OCI-LY7 (cell line): ENCODE data around the gene TMEM158. TPM values are rescaled to one million over a fixed set of nuclear protein-coding genes. Genes with fewer than 3 reads are reported as not detected.

ENCODE experiments used
- BruUV-seq: library from RNA; stranded (reverse); fragments of 400-500 nt; replicated peaks from 2 replicates; lab custom pipeline; 2021; lab: Mats Ljungman, UMichigan
- CTCF ChIA-PET: fragments of 300-600 bp; sonication (Branson Sonifier 250); formaldehyde crosslinking; loops from one replicate; lab custom pipeline; 2022; ENCODE audit warnings: antibody characterized with exemption; ENCODE audit not compliant: unreplicated experiment; lab: Charles Lee
- POLR2A ChIA-PET: fragments of 300-600 bp; sonication (Branson Sonifier 250); formaldehyde crosslinking; loops from one replicate; lab custom pipeline; 2022; ENCODE audit warnings: antibody characterized with exemption; lab: Charles Lee
- DNase-seq: peaks from one replicate; pipeline ENCODE4 v3.0.0-alpha.2; 2015; ENCODE audit warnings: low spot score
- H2AFZ ChIP-seq: fragments of 200-600 bp; sonication (generic), shearing (Covaris generic); 2 replicates; pipeline ENCODE4 v1.6.1; 2014; ENCODE audit warnings: mild to moderate bottlenecking, antibody characterized with exemption, low read length, moderate library complexity
- H3K27ac ChIP-seq: fragments of 200-600 bp; sonication (generic); 2 replicates; pipeline ENCODE4 v1.5.1; 2014; ENCODE audit warnings: mixed run types, low read depth, mild to moderate bottlenecking, moderate library complexity, low read length, inconsistent platforms; ENCODE audit not compliant: poor library complexity, severe bottlenecking
- H3K36me3 ChIP-seq: fragments of 200-600 bp; sonication (generic); 2 replicates; pipeline ENCODE4 v1.6.1; 2014; ENCODE audit warnings: mild to moderate bottlenecking, antibody characterized with exemption, low read length, moderate library complexity, mixed read lengths; ENCODE audit not compliant: insufficient read depth
- H3K4me1 ChIP-seq: fragments of 200-600 bp; sonication (generic); 2 replicates; pipeline ENCODE4 v1.5.1; 2014; ENCODE audit warnings: mild to moderate bottlenecking, low read length; ENCODE audit not compliant: insufficient read depth, poor library complexity, severe bottlenecking
- H3K4me2 ChIP-seq: fragments of 200-600 bp; sonication (generic); 2 replicates; pipeline ENCODE4 v1.6.1; 2014; ENCODE audit warnings: mild to moderate bottlenecking, low read length
- H3K4me3 ChIP-seq: fragments of 200-600 bp; sonication (generic); 2 replicates; pipeline ENCODE4 v1.5.1; 2014; ENCODE audit warnings: mild to moderate bottlenecking, low read depth, low read length; ENCODE audit not compliant: poor library complexity, severe bottlenecking
- H3K79me2 ChIP-seq: fragments of 200-600 bp; sonication (generic); 2 replicates; pipeline ENCODE4 v1.6.1; 2016; ENCODE audit warnings: low read depth, mild to moderate bottlenecking, low read length, moderate library complexity, mixed read lengths; ENCODE audit not compliant: insufficient read depth
- H3K9me2 ChIP-seq: fragments of 200-600 bp; sonication (generic); 2 replicates; pipeline ENCODE4 v1.6.1; 2016; ENCODE audit warnings: mild to moderate bottlenecking, low read length, mixed read lengths; ENCODE audit not compliant: insufficient read depth
- H3K9me3 ChIP-seq: fragments of 200-600 bp; sonication (generic); 2 replicates; pipeline ENCODE4 v1.6.1; 2014; ENCODE audit warnings: mild to moderate bottlenecking, mixed run types, low read length, mixed read lengths
- H4K20me1 ChIP-seq: fragments of 200-600 bp; sonication (generic); 2 replicates; pipeline ENCODE4 v1.6.1; 2014; ENCODE audit warnings: mild to moderate bottlenecking, antibody characterized with exemption, low read length, moderate library complexity, mixed read lengths; ENCODE audit not compliant: insufficient read depth
- CTCF ChIP-seq: fragments of 200-600 bp; sonication (generic); conservative IDR thresholded peaks from 2 replicates; pipeline ENCODE4 v1.5.1; 2014; ENCODE audit warnings: mild to moderate bottlenecking, antibody characterized with exemption, low read length, moderate library complexity, mixed read lengths
- EZH2phosphoT487 ChIP-seq: fragments of 200-600 bp; sonication (generic); IDR thresholded peaks from 2 replicates; pipeline ENCODE4 v1.6.1; 2018; ENCODE audit warnings: low read depth, borderline replicate concordance, mild to moderate bottlenecking, mixed run types, antibody characterized with exemption, low read length, moderate library complexity, mixed read lengths
- intact Hi-C: fragments of 100-400 bp; cut with micrococcal nuclease; formaldehyde crosslinking; loops from one replicate; pipeline ENCODE4 v1.10.0; 2022; ENCODE audit not compliant: unreplicated experiment
- total RNA-seq, 2 experiments: library from RNA; depleted of rRNA in 1 of 2; stranded (reverse); fragments of >200 nt in 1 of 2; shearing (Covaris generic) in 1 of 2; gene quantifications; 2 replicates each; pipeline ENCODE4 v1.2.3, GENCODE V29; 2014 to 2022

TMEM158 gene
- total RNA-seq, 2 experiments from 2014 or later, result not detected

- no peaks in the 10 kb centered on the region for H3K9me3 ChIP-seq
- H3K4me3 ChIP-seq, result no peak overlapping the region
- ChIA-PET CTCF (no interaction called here), POLR2A (interaction anchor here (1.0 kb wide), 1 partner anchor 21 kb away, joined by 3 read pairs; no protein-coding TSS in a partner anchor)
- H3K4me1 ChIP-seq, result no peaks in the 10 kb centered on the region
- H2AFZ ChIP-seq, result no peak overlapping the region
- TF ChIP-seq EZH2phosphoT487 (no peak), CTCF (no peak)
- H3K36me3 ChIP-seq, result no peaks in the 10 kb centered on the region
- no TSS peak for BruUV-seq
- intact Hi-C loops, result no loop called here
- H3K79me2 ChIP-seq, result no peaks in the 10 kb centered on the region
- DNase-seq, result no peak
- no peak overlapping the region for H3K4me2 ChIP-seq
- no peaks in the 10 kb centered on the region for H3K9me2 ChIP-seq
- no peak overlapping the region for H3K27ac ChIP-seq
- no peaks in the 10 kb centered on the region for H4K20me1 ChIP-seq
Measured at GRCh38 chr3:45272032-45272810, 46.1 kb upstream of the TMEM158 start.

- no peak for DNase-seq
- Histone ChIP-seq H3K79me2 (no peaks in the 10 kb centered on the region), H4K20me1 (no peaks in the 10 kb centered on the region), H3K4me3 (no peak overlapping the region), H3K9me3 (no peaks in the 10 kb centered on the region), H3K4me2 (no peak overlapping the region), H3K27ac (no peak overlapping the region), H3K36me3 (no peaks in the 10 kb centered on the region), H2AFZ (no peak overlapping the region), H3K9me2 (no peaks in the 10 kb centered on the region), H3K4me1 (no peaks in the 10 kb centered on the region)
- BruUV-seq, result no TSS peak
- POLR2A ChIA-PET, result no interaction called here
- TF ChIP-seq CTCF, result no peak
- no peak for TF ChIP-seq EZH2phosphoT487
- CTCF ChIA-PET, result no interaction called here
- intact Hi-C loops, result no loop called here
Measured at GRCh38 chr3:45269952-45270351, 43.9 kb upstream of the TMEM158 start.

- ChIA-PET POLR2A (interaction anchor here (0.6 kb wide), 1 partner anchor 212 kb away, joined by 3 read pairs; no protein-coding TSS in a partner anchor), CTCF (no interaction called here)
- BruUV-seq, result no TSS peak
- no peak for TF ChIP-seq EZH2phosphoT487
- no peak for TF ChIP-seq CTCF
- H3K9me3 ChIP-seq, result no peaks in the 10 kb centered on the region
- no peaks in the 10 kb centered on the region for H3K36me3 ChIP-seq
- H3K4me1 ChIP-seq, result no peaks in the 10 kb centered on the region
- no peak overlapping the region for H3K4me3 ChIP-seq
- H3K79me2 ChIP-seq, result no peaks in the 10 kb centered on the region
- no peaks in the 10 kb centered on the region for H4K20me1 ChIP-seq
- H3K4me2 ChIP-seq, result no peak overlapping the region
- no peak for DNase-seq
- no peak overlapping the region for H2AFZ ChIP-seq
- no peaks in the 10 kb centered on the region for H3K9me2 ChIP-seq
- no peak overlapping the region for H3K27ac ChIP-seq
- intact Hi-C loops, result no loop called here
Measured at GRCh38 chr3:45267097-45267496, 41.0 kb upstream of the TMEM158 start.
